HAP-1 (cell line): Measurements from ENCODE around the gene RSAD2.

Experiments used
- DNase-seq, 2 experiments: peaks; one replicate each; pipeline ENCODE4 v3.0.0-alpha.2; 2016 to 2020; ENCODE audit warnings: low spot score in 2 of 2
- H3K27me3 ChIP-seq: fragments of 250-450 bp; sonication (Bioruptor Pico); 2 replicates; pipeline ENCODE4 v1.5.1; 2020; ENCODE audit warnings: low read depth, mild to moderate bottlenecking, moderate library complexity
- H3K36me3 ChIP-seq: fragments of 250-450 bp; sonication (Bioruptor Pico); replicated peaks from 2 replicates; pipeline ENCODE4 v1.5.1; 2020; ENCODE audit warnings: mild to moderate bottlenecking
- H3K4me1 ChIP-seq: fragments of 250-450 bp; sonication (Bioruptor Pico); 2 replicates; pipeline ENCODE4 v1.5.1; 2020; ENCODE audit warnings: mild to moderate bottlenecking
- H3K4me3 ChIP-seq: fragments of 250-450 bp; sonication (Bioruptor Pico); 2 replicates; pipeline ENCODE4 v1.5.1; 2020; ENCODE audit warnings: mild to moderate bottlenecking, moderate library complexity
- H3K9me3 ChIP-seq: fragments of 250-450 bp; sonication (Bioruptor Pico); 2 replicates; pipeline ENCODE4 v1.5.1; 2020; ENCODE audit warnings: mild to moderate bottlenecking, moderate library complexity
- in situ Hi-C: fragments of 300-500 bp; cut with MboI; formaldehyde crosslinking; loops from 3 replicates; pipeline ENCODE4 v1.14.3; 2020; ENCODE audit warnings: low sequenced_read_pairs, inconsistent platforms, mixed read lengths

RSAD2 gene

GRCh38 chr2:6917761-6918421 lies 40.3 kb downstream of the RSAD2 start:
- Histone ChIP-seq H3K4me3 (peak overlapping the region; percentile 51), H3K36me3 (no peaks in the 10 kb centered on the region), H3K9me3 (0 out of 2 replicates have a peak, but pooled peaks cover 2% of the 10 kb centered on the region), H3K27me3 (no peaks in the 10 kb centered on the region), H3K4me1 (no peaks in the 10 kb centered on the region)
- peak in 1 of 2 experiments; percentile 41 for DNase-seq
- in situ Hi-C loops: no loop called here

GRCh38 chr2:6919901-6920742 lies 42.5 kb downstream of the RSAD2 start:
- no peak for DNase-seq
- Histone ChIP-seq H3K4me1 (no peaks in the 10 kb centered on the region), H3K36me3 (no peaks in the 10 kb centered on the region), H3K27me3 (no peaks in the 10 kb centered on the region), H3K4me3 (no peak overlapping the region), H3K9me3 (0 out of 2 replicates have a peak, but pooled peaks cover 2% of the 10 kb centered on the region)
- in situ Hi-C loops: no loop called here

GRCh38 chr2:6920743-6921064 lies 43.1 kb downstream of the RSAD2 start:
- H3K4me1 ChIP-seq: no peaks in the 10 kb centered on the region
- H3K27me3 ChIP-seq: no peaks in the 10 kb centered on the region
- no peak for DNase-seq
- no peaks in the 10 kb centered on the region for H3K36me3 ChIP-seq
- H3K9me3 ChIP-seq: 0 out of 2 replicates have a peak, but pooled peaks cover 2% of the 10 kb centered on the region
- in situ Hi-C loops: no loop called here
- H3K4me3 ChIP-seq: no peak overlapping the region

GRCh38 chr2:6921321-6921922 lies 43.8 kb downstream of the RSAD2 start:
- H3K36me3 ChIP-seq: no peaks in the 10 kb centered on the region
- DNase-seq: no peak
- 0 out of 2 replicates have a peak, but pooled peaks cover 2% of the 10 kb centered on the region for H3K9me3 ChIP-seq
- H3K4me3 ChIP-seq: no peak overlapping the region
- no peaks in the 10 kb centered on the region for H3K4me1 ChIP-seq
- no peaks in the 10 kb centered on the region for H3K27me3 ChIP-seq
- in situ Hi-C loops: no loop called here

- H3K27me3 ChIP-seq: no peaks in the 10 kb centered on the region
- H3K4me3 ChIP-seq: no peak overlapping the region
- H3K9me3 ChIP-seq: 0 out of 2 replicates have a peak, but pooled peaks cover 2% of the 10 kb centered on the region
- in situ Hi-C loops: no loop called here
- no peak for DNase-seq
- no peaks in the 10 kb centered on the region for H3K4me1 ChIP-seq
- no peaks in the 10 kb centered on the region for H3K36me3 ChIP-seq
Observed at GRCh38 chr2:6922201-6922656, 44.7 kb downstream of the RSAD2 start.

- Histone ChIP-seq H3K4me1 (no peaks in the 10 kb centered on the region), H3K36me3 (no peaks in the 10 kb centered on the region), H3K4me3 (no peak overlapping the region), H3K9me3 (0 out of 2 replicates have a peak, but pooled peaks cover 2% of the 10 kb centered on the region), H3K27me3 (no peaks in the 10 kb centered on the region)
- DNase-seq: no peak
- in situ Hi-C loops: no loop called here
Observed at GRCh38 chr2:6923319-6923718, 45.7 kb downstream of the RSAD2 start.

- in situ Hi-C loops: no loop called here
- Histone ChIP-seq H3K27me3 (no peaks in the 10 kb centered on the region), H3K4me3 (no peak overlapping the region), H3K9me3 (no peaks in the 10 kb centered on the region), H3K36me3 (no peaks in the 10 kb centered on the region), H3K4me1 (no peaks in the 10 kb centered on the region)
- DNase-seq: no peak
Observed at GRCh38 chr2:6924101-6924923, 46.7 kb downstream of the RSAD2 start.

GRCh38 chr2:6924924-6925409 lies 47.4 kb downstream of the RSAD2 start:
- Histone ChIP-seq H3K36me3 (no peaks in the 10 kb centered on the region), H3K4me3 (no peak overlapping the region), H3K27me3 (no peaks in the 10 kb centered on the region), H3K9me3 (no peaks in the 10 kb centered on the region), H3K4me1 (no peaks in the 10 kb centered on the region)
- in situ Hi-C loops: no loop called here
- DNase-seq: no peak

- no peaks in the 10 kb centered on the region for H3K4me1 ChIP-seq
- H3K27me3 ChIP-seq: no peaks in the 10 kb centered on the region
- no peaks in the 10 kb centered on the region for H3K36me3 ChIP-seq
- H3K4me3 ChIP-seq: no peak overlapping the region
- DNase-seq: no peak
- in situ Hi-C loops: no loop called here
- H3K9me3 ChIP-seq: no peaks in the 10 kb centered on the region
Observed at GRCh38 chr2:6926071-6926732, 48.6 kb downstream of the RSAD2 start.

GRCh38 chr2:6927186-6927585 lies 49.6 kb downstream of the RSAD2 start:
- Histone ChIP-seq H3K36me3 (no peaks in the 10 kb centered on the region), H3K4me1 (peaks cover 5% of the 10 kb centered on the region; the same call in 1 of the 2 replicates), H3K9me3 (no peaks in the 10 kb centered on the region), H3K27me3 (no peaks in the 10 kb centered on the region), H3K4me3 (no peak overlapping the region)
- in situ Hi-C loops: no loop called here
- no peak for DNase-seq

- Histone ChIP-seq H3K36me3 (no peaks in the 10 kb centered on the region), H3K27me3 (no peaks in the 10 kb centered on the region), H3K4me3 (no peak overlapping the region), H3K9me3 (no peaks in the 10 kb centered on the region), H3K4me1 (peaks cover 5% of the 10 kb centered on the region; the same call in 1 of the 2 replicates)
- in situ Hi-C loops: no loop called here
- DNase-seq: no peak
Observed at GRCh38 chr2:6927753-6928152, 50.2 kb downstream of the RSAD2 start.

- in situ Hi-C loops: no loop called here
- peaks cover 5% of the 10 kb centered on the region; the same call in 1 of the 2 replicates for H3K4me1 ChIP-seq
- DNase-seq: no peak
- H3K9me3 ChIP-seq: no peaks in the 10 kb centered on the region
- H3K27me3 ChIP-seq: no peaks in the 10 kb centered on the region
- no peak overlapping the region for H3K4me3 ChIP-seq
- no peaks in the 10 kb centered on the region for H3K36me3 ChIP-seq
Observed at GRCh38 chr2:6928452-6928851, 50.9 kb downstream of the RSAD2 start.
